Tibial artery (tissue), 4 donors: Measurements from ENCODE around the gene PTPRN2.

ENCODE experiments used
- DNase-seq, 2 donors: peaks; one replicate each; pipeline ENCODE4 v3.0.0-alpha.2; 2019
- H3K27ac ChIP-seq, 2 donors: fragments of 200-600 bp; sonication (generic) in 1 of 2; 1 replicate in 1 of 2; 2 replicates in 1 of 2; pipeline ENCODE4 v1.5.1; 2018 to 2019; ENCODE audit warnings: mild to moderate bottlenecking in 1 of 2
- H3K27me3 ChIP-seq, 2 donors: fragments of 200-600 bp; sonication (generic) in 1 of 2; one replicate each; pipeline versions ENCODE4 v1.5.1 to v1.6.0; 2016 to 2019
- H3K36me3 ChIP-seq, 3 donors: fragments of 200-600 bp; sonication (generic) in 2 of 3; one replicate each; pipeline ENCODE4 v1.5.1; 2016 to 2019; ENCODE audit warnings: mild to moderate bottlenecking in 2 of 3
- H3K4me1 ChIP-seq, 4 donors: fragments of 200-600 bp; sonication (generic) in 2 of 4; 1 replicate in 3 of 4; 2 replicates in 1 of 4; pipeline ENCODE4 v1.5.1; 2016 to 2019
- H3K4me3 ChIP-seq, 2 donors: fragments of 200-600 bp; sonication (generic) in 1 of 2; 1 replicate in 1 of 2; 2 replicates in 1 of 2; pipeline ENCODE4 v1.5.1; 2018 to 2019; ENCODE audit warnings: mild to moderate bottlenecking in 2 of 2
- H3K9me3 ChIP-seq, 3 donors: fragments of 200-600 bp; sonication (generic) in 1 of 3; one replicate each; pipeline ENCODE4 v1.5.1; 2016 to 2019
- CTCF ChIP-seq, 2 experiments: fragments of 200-600 bp in 1 of 2; fragments of 450-650 bp in 1 of 2; IDR thresholded peaks; one replicate each; pipeline ENCODE4 v1.5.1; 2017 to 2019; ENCODE audit warnings: antibody characterized with exemption in 2 of 2, mild to moderate bottlenecking in 1 of 2, moderate library complexity in 1 of 2
- intact Hi-C: fragments of 100-400 bp; cut with DNase I; formaldehyde crosslinking; loops from one replicate; pipeline ENCODE4 v1.15.0; 2023; ENCODE audit warnings: low total_unique reads

Gene PTPRN2

GRCh38 chr7:158018971-158019645, 568.5 kb downstream of the PTPRN2 start:
- no peaks in the 10 kb centered on the region for H3K36me3 ChIP-seq
- H3K9me3 ChIP-seq = no peaks in the 10 kb centered on the region
- H3K27ac ChIP-seq = no peak overlapping the region
- no peak overlapping the region for H3K4me3 ChIP-seq
- no peak for TF ChIP-seq CTCF (IDR thresholded peaks at IDR 0.05)
- DNase-seq = peak; percentile 9 to 44
- H3K27me3 ChIP-seq = peaks cover 0 to 14% of the 10 kb centered on the region in 2 donors
- peaks cover 0 to 11% (median 6%) of the 10 kb centered on the region in 4 donors for H3K4me1 ChIP-seq
- intact Hi-C loops = no loop called here

- Histone ChIP-seq H3K9me3 (no peaks in the 10 kb centered on the region), H3K36me3 (no peaks in the 10 kb centered on the region), H3K27ac (no peak overlapping the region), H3K27me3 (peaks cover 0 to 14% of the 10 kb centered on the region in 2 donors), H3K4me3 (no peak overlapping the region), H3K4me1 (peaks cover 0 to 11% (median 6%) of the 10 kb centered on the region in 4 donors)
- peak; percentile 11 to 15 for DNase-seq
- TF ChIP-seq CTCF (IDR thresholded peaks at IDR 0.05) = no peak
- intact Hi-C loops = no loop called here
Measured at GRCh38 chr7:158018098-158018762, 569.4 kb downstream of the PTPRN2 start.

GRCh38 chr7:158017111-158018097, 570.2 kb downstream of the PTPRN2 start:
- H3K27ac ChIP-seq = no peak overlapping the region
- no peak for TF ChIP-seq CTCF (IDR thresholded peaks at IDR 0.05)
- DNase-seq = peak; percentile 9 to 53
- H3K27me3 ChIP-seq = peaks cover 0 to 17% of the 10 kb centered on the region in 2 donors
- no peaks in the 10 kb centered on the region for H3K36me3 ChIP-seq
- intact Hi-C loops = no loop called here
- H3K4me3 ChIP-seq = no peak overlapping the region
- peaks cover 0 to 11% (median 6%) of the 10 kb centered on the region in 4 donors for H3K4me1 ChIP-seq
- no peaks in the 10 kb centered on the region for H3K9me3 ChIP-seq

GRCh38 chr7:158016180-158017097, 571.2 kb downstream of the PTPRN2 start:
- peaks cover 0 to 20% of the 10 kb centered on the region in 2 donors for H3K27me3 ChIP-seq
- peaks cover 0 to 11% (median 6%) of the 10 kb centered on the region in 4 donors for H3K4me1 ChIP-seq
- DNase-seq = peak; percentile 18 to 61
- H3K27ac ChIP-seq = no peak overlapping the region
- intact Hi-C loops = no loop called here
- no peak for TF ChIP-seq CTCF (IDR thresholded peaks at IDR 0.05)
- H3K36me3 ChIP-seq = no peaks in the 10 kb centered on the region
- H3K9me3 ChIP-seq = no peaks in the 10 kb centered on the region
- H3K4me3 ChIP-seq = peak overlapping the region; percentile 6 to 31
